Activated T-helper 1 cell treated with Interleukin-2 at 50 U/mL for 16 hours (primary cell): ENCODE results near the gene PRKAG2.

ENCODE experiments used
- DNase-seq: peaks from one replicate; pipeline ENCODE4 v3.0.0-alpha.2; 2020; ENCODE audit warnings: low read depth

PRKAG2 gene

GRCh38 chr7:151900591-151900985 is 23.7 kb upstream of the PRKAG2 start:
- no peak for DNase-seq

DNA sequence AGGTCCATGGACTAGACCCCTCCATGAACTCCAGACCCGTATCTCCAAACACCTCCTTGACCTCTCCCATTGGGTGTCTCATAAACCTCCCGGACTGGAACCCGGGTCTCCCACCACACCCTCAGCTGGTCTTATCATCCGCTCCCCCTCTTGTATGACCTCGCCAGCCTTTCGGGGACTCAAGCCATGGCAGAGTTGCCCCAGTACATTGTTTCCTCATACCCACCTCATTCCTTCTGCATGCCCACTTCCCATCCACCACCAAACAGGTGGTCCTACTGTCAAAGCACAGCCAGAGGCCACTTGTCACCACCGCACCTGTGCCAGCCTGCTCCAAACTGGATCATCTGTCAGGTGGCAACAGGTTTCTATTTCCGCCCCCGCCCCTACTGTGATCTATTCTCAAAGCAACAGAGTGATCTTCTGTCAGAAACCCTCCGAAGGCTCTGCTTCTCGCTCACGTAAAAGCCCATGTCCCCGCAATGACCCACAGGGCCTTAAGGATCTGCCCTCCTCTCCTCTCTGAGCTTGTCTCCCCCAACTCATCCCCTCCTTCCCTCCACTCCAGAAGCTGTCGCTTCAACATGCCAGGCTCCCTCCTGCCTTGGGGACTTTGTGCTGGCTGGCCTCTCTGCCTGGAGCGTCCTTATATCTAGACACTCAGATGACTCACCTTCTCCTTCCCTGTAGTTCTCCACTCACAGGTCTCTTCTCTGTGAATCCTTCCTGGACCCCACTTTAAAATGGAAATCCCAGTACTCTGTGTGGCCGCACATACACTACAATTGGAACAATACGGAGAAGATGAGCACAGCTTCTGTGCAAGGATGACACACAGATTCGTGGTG is 22.8 kb upstream of the PRKAG2 start:
- DNase-seq: no peak

DNA sequence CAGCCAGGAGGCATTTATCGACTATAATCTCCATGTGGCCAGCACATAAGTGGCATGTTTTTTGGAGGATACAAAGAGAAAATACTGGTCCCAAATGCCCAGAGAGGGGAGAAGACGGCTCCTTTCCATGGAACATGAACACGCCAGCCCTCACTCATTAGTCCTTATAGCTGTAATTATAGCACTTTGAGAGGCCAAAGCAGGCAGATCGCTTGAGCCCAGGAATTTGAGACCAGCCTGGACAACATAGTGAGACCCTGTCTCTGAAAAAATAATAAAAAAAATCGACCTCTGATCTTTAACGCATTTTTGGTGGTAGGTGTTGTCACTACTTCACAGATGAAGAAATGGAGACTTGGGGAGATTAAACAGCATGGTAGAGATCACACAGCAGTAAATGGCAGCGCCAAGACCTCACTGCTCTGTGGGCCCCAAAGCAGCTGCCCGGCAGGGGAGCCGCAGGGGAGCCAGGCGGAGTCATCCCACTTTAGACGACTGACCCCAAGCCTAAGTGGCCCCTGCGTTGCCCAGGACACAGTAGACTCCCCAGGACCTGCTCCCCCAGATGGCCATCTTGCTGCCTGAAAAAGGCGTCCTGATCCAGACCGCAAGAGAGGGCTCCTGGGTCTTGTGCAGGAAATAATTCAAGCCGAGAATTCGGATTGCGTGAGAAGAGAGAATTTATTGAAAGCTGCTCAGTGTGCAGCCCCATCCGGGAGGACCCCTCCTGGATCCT is 21.2 kb upstream of the PRKAG2 start:
- DNase-seq: no peak

DNA sequence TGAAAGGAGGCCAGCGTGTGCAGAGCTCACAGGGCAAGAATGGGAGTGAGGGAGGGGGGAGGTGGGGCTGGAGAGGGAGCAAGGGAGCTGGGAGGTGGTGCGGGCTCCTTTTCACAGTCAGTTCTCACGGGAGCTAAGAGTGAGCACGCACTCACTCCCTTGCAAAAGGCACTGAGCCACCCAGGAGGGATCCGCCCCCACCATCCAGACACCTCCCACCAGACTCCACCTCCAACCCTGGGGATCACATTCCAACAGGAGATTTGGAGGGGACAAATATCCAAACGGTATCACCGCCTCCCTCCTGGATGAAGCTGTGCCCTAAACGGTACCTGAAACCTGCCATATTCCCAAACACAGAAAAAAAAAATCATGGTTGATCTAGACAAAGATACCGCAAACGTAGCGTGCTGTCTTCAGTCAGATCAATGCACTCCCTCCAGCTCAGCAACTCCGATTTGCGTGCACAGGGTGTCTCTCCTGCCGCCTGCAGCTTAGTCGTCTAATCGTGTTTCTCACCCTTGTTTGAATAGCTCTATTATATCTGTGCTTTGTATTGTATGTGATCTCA is 20.3 kb upstream of the PRKAG2 start:
- DNase-seq: no peak

GRCh38 chr7:151896486-151896885 is 19.6 kb upstream of the PRKAG2 start:
- no peak for DNase-seq

DNA sequence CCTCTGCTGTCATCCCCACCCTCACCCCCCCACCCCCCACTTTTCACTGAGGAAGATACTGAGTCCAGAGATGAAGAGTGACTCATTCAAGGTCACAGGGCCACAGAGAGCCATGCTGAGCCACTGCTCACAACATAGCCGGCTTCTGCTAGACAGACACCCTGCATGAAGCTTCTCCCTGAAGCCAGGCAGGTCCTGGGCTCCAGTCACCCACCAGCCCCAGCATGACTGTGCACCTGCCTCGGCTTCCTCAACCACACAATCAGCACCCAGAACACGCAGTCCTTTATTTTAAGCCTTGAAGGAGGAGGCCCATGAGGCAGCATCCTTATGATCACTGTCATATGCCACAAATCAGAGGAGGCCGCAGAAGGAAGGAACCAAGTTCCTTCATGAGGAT is 19.2 kb upstream of the PRKAG2 start:
- DNase-seq: no peak

DNA sequence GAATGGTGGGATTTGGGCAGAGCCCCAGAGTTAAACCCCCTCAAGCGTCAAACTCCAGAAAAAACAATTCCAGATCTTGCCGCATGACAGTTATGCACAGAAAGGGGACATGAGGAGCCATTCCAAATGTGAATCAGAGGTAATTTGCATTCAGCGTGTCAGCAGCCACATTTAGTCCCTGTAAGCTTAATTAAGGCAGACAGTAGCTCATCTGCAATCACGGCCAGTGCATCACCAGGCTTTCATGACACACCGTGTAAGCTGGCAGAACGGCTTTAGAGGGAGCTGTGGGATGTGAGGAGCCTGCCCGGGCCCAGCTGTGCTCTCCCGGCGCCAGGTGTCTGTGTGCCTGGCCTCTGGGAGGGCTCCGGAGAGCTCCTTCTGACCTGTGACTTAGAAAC is 18.7 kb upstream of the PRKAG2 start:
- no peak for DNase-seq

- DNase-seq: no peak
Observed at GRCh38 chr7:151895008-151895630, 18.2 kb upstream of the PRKAG2 start.

GRCh38 chr7:151894111-151895007 is 17.4 kb upstream of the PRKAG2 start:
- no peak for DNase-seq

- no peak for DNase-seq
Observed at GRCh38 chr7:151893405-151893923, 16.5 kb upstream of the PRKAG2 start.

GRCh38 chr7:151891753-151892152 is 14.8 kb upstream of the PRKAG2 start:
- DNase-seq: no peak

GRCh38 chr7:151891182-151891581 is 14.3 kb upstream of the PRKAG2 start:
- no peak for DNase-seq

DNA sequence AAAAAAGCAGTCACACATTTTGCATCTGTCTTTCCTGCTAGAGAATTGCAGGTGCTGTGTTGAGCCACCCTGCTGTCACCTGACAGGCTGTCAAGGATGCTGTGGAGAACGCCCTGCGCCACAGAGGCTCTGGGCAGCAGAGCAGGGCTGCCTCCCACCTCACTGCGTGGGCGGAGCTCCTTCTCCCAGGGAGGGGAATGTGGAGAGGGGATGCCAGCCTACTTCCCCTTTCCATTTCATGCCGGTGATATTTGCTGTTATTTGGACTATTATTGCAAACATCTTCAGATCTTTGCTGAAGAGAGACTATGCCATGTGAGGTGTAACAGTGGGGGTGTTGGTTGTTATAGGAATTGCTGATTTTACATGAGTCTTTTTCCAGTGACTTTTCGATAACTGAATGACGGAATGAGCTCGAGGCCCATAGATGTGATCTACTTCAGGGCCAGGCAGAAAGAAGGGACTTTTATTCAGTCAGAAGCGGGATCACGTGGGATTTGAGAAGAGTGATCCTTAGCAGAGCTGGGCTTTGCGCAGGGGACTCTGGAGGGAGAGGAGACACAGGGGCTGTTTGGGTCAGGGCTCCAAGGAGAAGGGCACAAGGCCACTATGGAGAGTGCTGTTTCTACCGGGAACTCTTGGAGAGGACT is 13.6 kb upstream of the PRKAG2 start:
- DNase-seq: no peak

DNA sequence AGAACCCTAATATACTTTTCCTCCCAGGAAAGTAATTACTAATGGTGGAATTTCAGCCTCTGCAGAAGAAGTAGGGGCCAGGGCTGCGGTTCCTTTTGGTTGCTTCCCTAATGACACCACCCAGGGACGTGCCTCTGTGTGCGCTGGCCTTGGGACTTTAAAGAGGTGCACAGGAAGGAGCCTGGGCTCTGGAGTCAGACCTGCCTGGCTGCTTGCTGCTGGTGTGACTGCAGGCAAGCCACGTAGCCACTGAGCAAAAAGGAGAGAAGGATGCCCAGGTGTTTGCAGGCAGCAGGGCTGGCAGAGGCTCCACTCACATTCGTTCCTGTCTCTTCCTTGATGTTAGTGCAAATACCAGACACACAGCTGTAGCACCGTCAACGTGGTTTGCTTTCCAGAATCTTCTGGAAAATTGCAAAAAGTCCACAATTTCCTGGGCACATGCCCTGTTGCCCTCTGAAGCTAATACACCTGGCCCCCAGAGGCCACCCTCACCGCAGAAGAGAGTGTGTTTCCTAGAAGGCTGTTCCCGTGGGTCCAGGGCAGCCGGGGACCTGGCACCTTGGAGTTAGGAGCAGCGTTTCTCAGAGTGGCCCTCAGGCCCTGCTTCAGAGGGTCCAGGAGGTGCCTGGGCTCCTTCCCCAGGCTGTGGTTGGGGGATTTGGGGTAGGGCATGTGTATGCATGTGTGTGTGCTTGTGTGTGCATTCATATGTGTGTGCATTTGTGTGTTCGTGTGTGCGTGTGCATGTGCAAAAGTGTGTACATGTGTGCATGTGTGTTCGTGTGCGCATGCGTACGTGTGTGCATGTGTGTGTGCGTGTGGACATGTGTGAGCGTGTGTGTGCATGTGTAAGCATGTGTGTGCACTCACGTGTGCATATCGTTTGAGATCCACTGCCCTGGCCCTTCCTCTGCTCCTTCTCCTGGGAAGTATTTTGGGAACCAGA is 12.8 kb upstream of the PRKAG2 start:
- no peak for DNase-seq

DNA sequence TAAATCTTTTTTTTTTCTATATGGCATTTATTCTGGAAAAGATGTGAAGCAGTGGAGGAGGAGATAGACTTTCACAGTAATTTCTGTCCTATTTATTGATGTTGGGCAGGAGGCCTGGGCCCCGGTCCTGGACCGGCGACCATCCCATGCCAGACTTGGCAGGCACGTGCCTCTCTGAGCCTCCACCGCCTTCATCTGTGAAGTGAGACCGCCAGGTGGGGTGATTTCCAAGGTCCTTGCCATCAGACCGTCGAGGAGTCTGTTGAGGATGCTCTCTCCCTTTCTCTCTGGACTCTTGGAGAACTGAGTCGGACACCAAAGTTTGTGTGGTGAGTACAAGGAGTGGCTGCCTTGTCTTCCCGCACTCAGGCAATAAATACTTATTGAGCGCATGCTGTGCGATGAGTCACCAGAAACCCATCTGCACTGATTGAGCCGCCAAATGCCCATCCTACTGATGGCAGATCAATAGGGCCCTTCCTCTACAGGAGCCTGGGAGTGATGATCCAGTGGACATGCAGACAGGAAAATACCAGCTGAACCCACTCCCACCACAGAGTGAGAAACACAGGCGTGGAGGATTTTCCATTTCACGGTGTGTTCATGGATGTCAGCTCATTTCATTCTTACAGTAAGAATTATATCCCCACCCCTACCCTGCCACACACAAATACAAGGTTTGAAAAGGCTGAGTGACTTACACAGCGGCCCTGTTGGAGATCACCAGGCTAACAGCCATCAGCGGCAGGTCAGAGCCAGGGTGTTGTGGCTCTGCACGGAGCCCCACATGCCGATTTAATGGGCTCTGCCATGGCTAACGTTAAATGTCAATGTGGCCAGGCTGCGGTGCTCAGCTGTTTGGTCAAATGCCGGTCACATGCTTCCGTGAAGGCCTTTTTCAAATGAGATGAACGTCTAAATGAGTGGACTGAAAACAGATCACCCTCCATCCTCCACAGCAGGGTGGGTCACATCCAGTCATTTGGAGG is 11.5 kb upstream of the PRKAG2 start:
- no peak for DNase-seq

- no peak for DNase-seq
Observed at GRCh38 chr7:151886783-151887182, 9.9 kb upstream of the PRKAG2 start.

DNA sequence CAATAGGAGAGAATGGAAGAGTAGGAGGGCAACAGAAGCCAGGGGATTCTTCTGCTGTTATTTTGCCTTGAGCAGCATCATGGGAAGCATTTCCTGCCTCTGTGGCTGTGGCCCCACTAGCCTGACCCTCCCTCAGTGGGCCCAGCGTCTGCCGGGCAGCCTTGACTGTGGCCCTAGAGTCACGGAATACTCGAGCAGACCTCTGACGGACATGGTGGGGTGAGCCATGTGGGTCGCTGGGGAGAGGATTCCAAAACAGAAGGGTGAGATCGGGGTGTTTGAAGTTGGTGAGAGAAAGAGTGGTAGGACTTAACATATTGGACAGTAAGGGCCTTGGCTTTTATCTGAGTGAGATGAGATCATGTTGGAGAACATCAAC is 8.3 kb upstream of the PRKAG2 start:
- no peak for DNase-seq
